NK-92 (cell line): Measurements from ENCODE around the gene PKNOX2.

Experiments
- DNase-seq: peaks from one replicate; lab custom pipeline; 2025; ENCODE audit not compliant: unreplicated experiment; lab: John Stamatoyannopoulos, UW

Gene PKNOX2

GRCh38 chr11:125333354-125334073 is 169.0 kb downstream of the PKNOX2 start:
- DNase-seq, result no peak

GRCh38 chr11:125335106-125335505 is 170.6 kb downstream of the PKNOX2 start:
- no peak for DNase-seq

GRCh38 chr11:125337836-125338834 is 173.6 kb downstream of the PKNOX2 start:
- DNase-seq, result no peak

- no peak for DNase-seq
Observed at GRCh38 chr11:125338886-125339811, 174.6 kb downstream of the PKNOX2 start.

GRCh38 chr11:125341676-125342075 is 177.1 kb downstream of the PKNOX2 start:
- DNase-seq, result no peak

- no peak for DNase-seq
Observed at GRCh38 chr11:125342281-125342930, 177.9 kb downstream of the PKNOX2 start.

- no peak for DNase-seq
Observed at GRCh38 chr11:125343086-125343717, 178.7 kb downstream of the PKNOX2 start.

- DNase-seq, result no peak
Observed at GRCh38 chr11:125343718-125344131, 179.2 kb downstream of the PKNOX2 start.

GRCh38 chr11:125344846-125345420 is 180.4 kb downstream of the PKNOX2 start:
- no peak for DNase-seq

GRCh38 chr11:125345421-125346178 is 181.0 kb downstream of the PKNOX2 start:
- DNase-seq, result no peak

- no peak for DNase-seq
Observed at GRCh38 chr11:125346179-125346530, 181.6 kb downstream of the PKNOX2 start.

- no peak for DNase-seq
Observed at GRCh38 chr11:125346565-125347260, 182.2 kb downstream of the PKNOX2 start.

- no peak for DNase-seq
Observed at GRCh38 chr11:125347261-125347585, 182.7 kb downstream of the PKNOX2 start.

GRCh38 chr11:125348141-125348651 is 183.6 kb downstream of the PKNOX2 start:
- no peak for DNase-seq

GRCh38 chr11:125348674-125349309 is 184.2 kb downstream of the PKNOX2 start:
- no peak for DNase-seq

GRCh38 chr11:125350206-125351032 is 185.9 kb downstream of the PKNOX2 start:
- no peak for DNase-seq
